Spinal cord (tissue), 10 donors: ENCODE measurements around the gene AFF3. TPM values are rescaled to one million over a fixed set of nuclear protein-coding genes. Genes with fewer than 3 reads are reported as not detected.
A peak's percentile ranks its signal among the peaks of the same experiment; 100 is the strongest.

Source experiments
- DNase-seq, 6 donors: peaks; one replicate each; pipeline versions ENCODE4 v3.0.0 to v3.0.0-alpha.2; 2013 to 2015; ENCODE audit warnings: low spot score in 6 of 6, low read depth in 4 of 6
- H3K27ac ChIP-seq: one replicate; pipeline ENCODE4 v1.5.1; 2013; ENCODE audit warnings: low read depth, low read length, control low read depth
- H3K27me3 ChIP-seq: one replicate; pipeline ENCODE4 v1.6.1; 2013; ENCODE audit warnings: low read length; ENCODE audit not compliant: control insufficient read depth, insufficient read depth
- H3K36me3 ChIP-seq: one replicate; pipeline ENCODE4 v1.6.1; 2013; ENCODE audit warnings: low read length; ENCODE audit not compliant: control insufficient read depth, insufficient read depth
- H3K4me1 ChIP-seq: one replicate; pipeline ENCODE4 v1.6.1; 2013; ENCODE audit warnings: low read length; ENCODE audit not compliant: control insufficient read depth, insufficient read depth
- H3K4me3 ChIP-seq: one replicate; pipeline ENCODE4 v1.5.1; 2013; ENCODE audit warnings: low read depth, low read length, control low read depth
- H3K9me3 ChIP-seq: one replicate; pipeline ENCODE4 v1.6.1; 2013; ENCODE audit warnings: low read length; ENCODE audit not compliant: control insufficient read depth, insufficient read depth
- WGBS: methylation state at CpG from one replicate; pipeline ENCODE4 v1.1.5; 2013; ENCODE audit warnings: missing lambda C conversion rate; ENCODE audit not compliant: insufficient coverage; 5-methylcytosine and 5-hydroxymethylcytosine counted together
- polyA plus RNA-seq, 2 donors: library from polyadenylated mRNA; unstranded; fragments of 120-200 nt; gene quantifications; one replicate each; pipeline ENCODE4 v1.2.1, GENCODE V29; 2013; ENCODE audit not compliant: insufficient read length in 2 of 2
- total RNA-seq, 2 donors: library from RNA; depleted of rRNA in 1 of 2; stranded (reverse); fragments of 120-200 nt in 1 of 2; fragments of >200 nt in 1 of 2; gene quantifications; one replicate each; pipeline versions ENCODE4 v1.2.3 to v1.2.4, GENCODE V29; 2013 to 2014
- donor health status: healthy.

AFF3 gene
- total and polyA plus RNA-seq, 4 donors, result 31.5 to 44.6 (median 42.4) TPM

- WGBS, result 71% methylated on average over 1 of the region's 6 CpGs
- Histone ChIP-seq H3K4me1 (peaks cover 2% of the 10 kb centered on the region), H3K27ac (no peak overlapping the region), H3K36me3 (no peaks in the 10 kb centered on the region), H3K9me3 (no peaks in the 10 kb centered on the region), H3K27me3 (no peaks in the 10 kb centered on the region), H3K4me3 (no peak overlapping the region)
- peak in 1 of 6 donors; percentile 76 for DNase-seq
Measured at GRCh38 chr2:99682275-99683060, 459.9 kb downstream of the AFF3 start.

GRCh38 chr2:99680946-99681345, 461.4 kb downstream of the AFF3 start:
- DNase-seq, result no peak
- no peaks in the 10 kb centered on the region for H3K9me3 ChIP-seq
- H3K4me1 ChIP-seq, result peaks cover 2% of the 10 kb centered on the region
- no CpG with 5 or more reads among the region's 1 CpG for WGBS
- no peaks in the 10 kb centered on the region for H3K36me3 ChIP-seq
- H3K27ac ChIP-seq, result no peak overlapping the region
- no peaks in the 10 kb centered on the region for H3K27me3 ChIP-seq
- no peak overlapping the region for H3K4me3 ChIP-seq

- Histone ChIP-seq H3K36me3 (no peaks in the 10 kb centered on the region), H3K9me3 (no peaks in the 10 kb centered on the region), H3K27me3 (no peaks in the 10 kb centered on the region), H3K4me3 (no peak overlapping the region), H3K4me1 (peaks cover 5% of the 10 kb centered on the region), H3K27ac (no peak overlapping the region)
- no peak for DNase-seq
Measured at GRCh38 chr2:99679518-99679917, 462.9 kb downstream of the AFF3 start.

GRCh38 chr2:99678625-99679024, 463.8 kb downstream of the AFF3 start:
- WGBS, result 77% methylated on average over 3 of the region's 4 CpGs
- peak in 1 of 6 donors; percentile 75 for DNase-seq
- Histone ChIP-seq H3K9me3 (no peaks in the 10 kb centered on the region), H3K27me3 (no peaks in the 10 kb centered on the region), H3K4me3 (no peak overlapping the region), H3K36me3 (no peaks in the 10 kb centered on the region), H3K27ac (no peak overlapping the region), H3K4me1 (peaks cover 14% of the 10 kb centered on the region)

- no peaks in the 10 kb centered on the region for H3K9me3 ChIP-seq
- H3K27ac ChIP-seq, result no peak overlapping the region
- no peak for DNase-seq
- H3K4me1 ChIP-seq, result peaks cover 14% of the 10 kb centered on the region
- 87% methylated on average over 4 of the region's 7 CpGs for WGBS
- H3K36me3 ChIP-seq, result no peaks in the 10 kb centered on the region
- no peaks in the 10 kb centered on the region for H3K27me3 ChIP-seq
- H3K4me3 ChIP-seq, result no peak overlapping the region
Measured at GRCh38 chr2:99677814-99678213, 464.6 kb downstream of the AFF3 start.

GRCh38 chr2:99675130-99675661, 467.2 kb downstream of the AFF3 start:
- Histone ChIP-seq H3K36me3 (no peaks in the 10 kb centered on the region), H3K4me3 (no peak overlapping the region), H3K4me1 (peaks cover 14% of the 10 kb centered on the region), H3K27ac (no peak overlapping the region), H3K9me3 (no peaks in the 10 kb centered on the region), H3K27me3 (no peaks in the 10 kb centered on the region)
- whole genome bisulfite sequencing, result 92% methylated on average over 8 of the region's 12 CpGs
- DNase-seq, result no peak

GRCh38 chr2:99674090-99674489, 468.3 kb downstream of the AFF3 start:
- H3K9me3 ChIP-seq, result no peaks in the 10 kb centered on the region
- peak in 1 of 6 donors; percentile 47 for DNase-seq
- H3K27ac ChIP-seq, result no peak overlapping the region
- peaks cover 14% of the 10 kb centered on the region for H3K4me1 ChIP-seq
- H3K27me3 ChIP-seq, result no peaks in the 10 kb centered on the region
- no peak overlapping the region for H3K4me3 ChIP-seq
- 60% methylated on average over 4 of the region's 8 CpGs for WGBS
- H3K36me3 ChIP-seq, result no peaks in the 10 kb centered on the region

GRCh38 chr2:99672766-99673350, 469.5 kb downstream of the AFF3 start:
- peaks cover 14% of the 10 kb centered on the region for H3K4me1 ChIP-seq
- no peaks in the 10 kb centered on the region for H3K36me3 ChIP-seq
- no peaks in the 10 kb centered on the region for H3K9me3 ChIP-seq
- peak in 1 of 6 donors; percentile 22 for DNase-seq
- no peaks in the 10 kb centered on the region for H3K27me3 ChIP-seq
- H3K4me3 ChIP-seq, result no peak overlapping the region
- 40% methylated on average over 2 of the region's 8 CpGs for WGBS
- no peak overlapping the region for H3K27ac ChIP-seq

- H3K27ac ChIP-seq, result no peak overlapping the region
- H3K27me3 ChIP-seq, result no peaks in the 10 kb centered on the region
- H3K4me1 ChIP-seq, result peaks cover 12% of the 10 kb centered on the region
- no peak for DNase-seq
- H3K36me3 ChIP-seq, result no peaks in the 10 kb centered on the region
- 68% methylated on average over 2 of the region's 4 CpGs for WGBS
- H3K4me3 ChIP-seq, result no peak overlapping the region
- H3K9me3 ChIP-seq, result no peaks in the 10 kb centered on the region
Measured at GRCh38 chr2:99670768-99671734, 471.3 kb downstream of the AFF3 start.
